D721Med (cell line): ENCODE results near the gene GPHN.
A peak's percentile ranks its signal among the peaks of the same experiment; 100 is the strongest.

ENCODE experiments used
- DNase-seq: peaks from one replicate; pipeline ENCODE4 v3.0.0; 2011; ENCODE audit warnings: low spot score; ENCODE audit not compliant: insufficient read length
- FAIRE-seq: peaks from 2 replicates; lab custom pipeline; 2011; peaks lifted over from hg19 to GRCh38; lab: Jason Lieb, UNC
- TF ChIP-seq, protein P1 (sequence below): IDR thresholded peaks from 2 replicates; pipeline ENCODE4 v1.5.1; 2012; ENCODE audit warnings: mild to moderate bottlenecking, control low read depth; ENCODE audit not compliant: insufficient read depth; ENCODE audit errors: missing control alignments

Gene GPHN

GRCh38 chr14:66596241-66596985 lies 88.5 kb downstream of the GPHN start:
- no peak for FAIRE-seq
- TF ChIP-seq, protein P1, sequence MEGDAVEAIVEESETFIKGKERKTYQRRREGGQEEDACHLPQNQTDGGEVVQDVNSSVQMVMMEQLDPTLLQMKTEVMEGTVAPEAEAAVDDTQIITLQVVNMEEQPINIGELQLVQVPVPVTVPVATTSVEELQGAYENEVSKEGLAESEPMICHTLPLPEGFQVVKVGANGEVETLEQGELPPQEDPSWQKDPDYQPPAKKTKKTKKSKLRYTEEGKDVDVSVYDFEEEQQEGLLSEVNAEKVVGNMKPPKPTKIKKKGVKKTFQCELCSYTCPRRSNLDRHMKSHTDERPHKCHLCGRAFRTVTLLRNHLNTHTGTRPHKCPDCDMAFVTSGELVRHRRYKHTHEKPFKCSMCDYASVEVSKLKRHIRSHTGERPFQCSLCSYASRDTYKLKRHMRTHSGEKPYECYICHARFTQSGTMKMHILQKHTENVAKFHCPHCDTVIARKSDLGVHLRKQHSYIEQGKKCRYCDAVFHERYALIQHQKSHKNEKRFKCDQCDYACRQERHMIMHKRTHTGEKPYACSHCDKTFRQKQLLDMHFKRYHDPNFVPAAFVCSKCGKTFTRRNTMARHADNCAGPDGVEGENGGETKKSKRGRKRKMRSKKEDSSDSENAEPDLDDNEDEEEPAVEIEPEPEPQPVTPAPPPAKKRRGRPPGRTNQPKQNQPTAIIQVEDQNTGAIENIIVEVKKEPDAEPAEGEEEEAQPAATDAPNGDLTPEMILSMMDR = no peak

DNA sequence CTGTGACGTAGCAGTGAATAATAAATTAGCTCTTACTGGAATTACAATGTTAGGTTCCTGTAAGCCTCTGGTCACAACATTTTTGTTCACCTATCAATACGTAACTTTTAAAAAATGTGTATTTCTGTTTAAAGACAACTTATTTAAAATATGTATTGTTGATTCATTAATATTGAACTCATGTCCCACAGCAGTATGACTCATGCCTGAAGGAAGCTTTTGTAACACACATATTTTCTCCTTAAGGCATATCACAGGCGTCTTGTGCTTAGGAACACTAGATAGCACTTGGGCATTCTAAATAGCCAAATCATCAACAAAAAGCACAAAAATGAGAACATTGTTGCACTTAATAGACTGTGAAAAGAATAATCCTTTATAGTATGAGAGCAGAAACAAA lies 92.5 kb downstream of the GPHN start:
- FAIRE-seq (peak; percentile 6), DNase-seq (no peak)
- TF ChIP-seq, protein P1 = no peak

More at GRCh38 chr14:66596241-66596985, 88.5 kb downstream of the GPHN start:
- no peak for DNase-seq

- FAIRE-seq = no peak
- TF ChIP-seq, protein P1 = no peak
Observed at GRCh38 chr14:66601932-66602578, 94.1 kb downstream of the GPHN start.

DNA sequence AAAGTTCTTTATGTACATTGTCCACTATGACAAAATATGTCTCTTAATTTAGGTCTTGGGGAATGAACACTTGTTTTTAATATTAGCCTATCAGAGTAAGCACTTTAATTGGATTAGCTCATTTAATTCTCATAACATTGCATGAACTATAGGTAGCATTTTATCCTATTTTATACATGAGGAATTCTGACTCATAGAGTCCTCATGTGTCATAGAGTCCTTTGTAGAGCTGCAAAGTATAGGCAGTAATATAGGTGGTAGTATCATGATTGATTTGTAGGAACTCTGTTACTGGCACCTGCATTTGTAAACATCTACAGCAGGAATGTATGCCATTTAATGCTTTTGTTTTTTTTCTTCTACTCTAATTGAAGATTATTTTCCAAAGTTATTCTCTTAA lies 96.0 kb downstream of the GPHN start:
- no peak for FAIRE-seq
- DNase-seq = no peak
- TF ChIP-seq, protein P1 = no peak

More at GRCh38 chr14:66601932-66602578, 94.1 kb downstream of the GPHN start:
- no peak for DNase-seq

DNA sequence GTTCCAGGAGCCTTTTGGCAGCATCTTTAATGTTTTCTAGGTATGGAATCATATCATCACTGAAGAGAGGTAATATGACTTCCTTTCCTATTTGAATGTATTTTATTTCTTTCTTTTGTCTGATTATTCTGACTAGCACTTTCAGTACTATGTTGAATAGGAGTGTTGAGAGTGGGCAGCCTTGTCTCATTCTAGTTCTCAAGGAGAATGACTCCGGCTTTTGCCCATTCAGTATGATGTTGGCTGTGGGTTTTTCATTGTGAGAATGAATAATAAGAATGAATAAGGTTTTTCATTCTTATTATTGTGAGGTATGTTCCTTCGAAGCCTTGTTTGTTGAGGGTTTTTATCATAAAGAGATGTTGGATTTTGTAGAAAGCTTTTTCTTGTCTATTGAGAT lies 98.9 kb downstream of the GPHN start:
- FAIRE-seq (no peak), DNase-seq (no peak)
- TF ChIP-seq, protein P1 = no peak

DNA sequence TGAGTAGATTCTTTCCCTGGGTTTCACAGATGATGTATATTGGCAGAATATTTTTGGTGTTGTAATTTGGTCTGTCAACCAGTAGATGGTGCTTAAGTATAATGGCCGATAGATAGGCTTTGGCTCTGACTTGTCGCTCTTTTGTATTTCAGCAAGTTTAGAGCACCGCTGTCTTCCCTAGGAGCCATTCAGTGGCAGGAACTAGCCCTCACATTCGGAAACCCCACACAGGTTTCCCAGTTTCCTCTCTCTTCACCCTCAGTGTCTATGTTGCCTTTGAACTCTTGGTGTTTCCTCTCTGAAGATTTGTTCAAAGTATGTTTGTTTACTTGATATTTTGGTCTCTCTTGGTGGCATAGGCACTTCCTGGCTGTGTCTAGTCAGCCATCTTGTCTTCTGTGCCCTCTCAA lies 102.2 kb downstream of the GPHN start:
- DNase-seq = no peak
- FAIRE-seq = peak; percentile 51
- TF ChIP-seq, protein P1 = peak; percentile 9

GRCh38 chr14:66613344-66613743 lies 105.4 kb downstream of the GPHN start:
- FAIRE-seq (peak; percentile 72), DNase-seq (no peak)
- TF ChIP-seq, protein P1 = no peak
